HepG2 (cell line): Measurements from ENCODE around the gene PEX14. TPM values are rescaled to one million over a fixed set of nuclear protein-coding genes. Genes with fewer than 3 reads are reported as not detected.

Experiments used
- ATF3 ChIP-seq: sonication (generic); formaldehyde crosslinking; IDR thresholded peaks from 2 replicates; pipeline ENCODE4 v1.4.0; 2020; ENCODE audit warnings: missing genetic modification reagents
- DPF2 ChIP-seq: sonication (generic); formaldehyde crosslinking; IDR thresholded peaks from 2 replicates; pipeline ENCODE4 v1.4.0; 2020; ENCODE audit warnings: mild to moderate bottlenecking, low read depth, missing genetic modification reagents, borderline replicate concordance
- ESRRA ChIP-seq: sonication (generic); formaldehyde crosslinking; IDR thresholded peaks from 2 replicates; pipeline ENCODE4 v1.5.1; 2020; ENCODE audit warnings: mild to moderate bottlenecking, low read depth, missing genetic modification reagents
- GATAD1 ChIP-seq: IDR thresholded peaks from 2 replicates; pipeline ENCODE4 v1.6.1; 2016; ENCODE audit warnings: missing genetic modification reagents, missing compliant biosample characterization
- GTF2F1 ChIP-seq: fragments of 150-350 bp; IDR thresholded peaks from 2 replicates; pipeline ENCODE4 v1.6.1; 2014; ENCODE audit warnings: low read length
- IKZF5 ChIP-seq: IDR thresholded peaks from 2 replicates; pipeline ENCODE4 v1.6.1; 2018; ENCODE audit warnings: missing genetic modification reagents, mild to moderate bottlenecking, missing compliant biosample characterization
- JARID2 ChIP-seq: sonication (generic); formaldehyde crosslinking; IDR thresholded peaks from 2 replicates; pipeline ENCODE4 v1.8.1; 2023; ENCODE audit warnings: missing genetic modification reagents, inconsistent platforms; ENCODE audit not compliant: insufficient replicate concordance
- NFE2 ChIP-seq: sonication (generic); formaldehyde crosslinking; IDR thresholded peaks from 2 replicates; pipeline ENCODE4 v1.4.0; 2020; ENCODE audit warnings: missing genetic modification reagents
- POLR2G ChIP-seq: fragments of 200-400 bp; formaldehyde crosslinking; IDR thresholded peaks from 2 replicates; pipeline ENCODE4 v1.6.1; 2018; ENCODE audit warnings: mild to moderate bottlenecking, low read depth, low read length, moderate library complexity
- RFXAP ChIP-seq: sonication (generic); formaldehyde crosslinking; IDR thresholded peaks from 2 replicates; pipeline ENCODE4 v1.4.0; 2020; ENCODE audit warnings: missing genetic modification reagents, borderline replicate concordance
- TARDBP ChIP-seq: sonication (generic); formaldehyde crosslinking; IDR thresholded peaks from 2 replicates; pipeline ENCODE4 v1.8.0; 2022; ENCODE audit warnings: mild to moderate bottlenecking, missing genetic modification reagents
- TRIM22 ChIP-seq: fragments of 450-650 bp; IDR thresholded peaks from 2 replicates; pipeline ENCODE4 v1.6.1; 2017
- ZC3H13 ChIP-seq: sonication (generic); formaldehyde crosslinking; IDR thresholded peaks from 2 replicates; pipeline ENCODE4 v1.8.1; 2023; ENCODE audit warnings: mild to moderate bottlenecking, missing genetic modification reagents, moderate library complexity
- ZNF550 ChIP-seq: sonication (generic); formaldehyde crosslinking; IDR thresholded peaks from 2 replicates; pipeline ENCODE4 v1.4.0; 2020; ENCODE audit warnings: mild to moderate bottlenecking, missing genetic modification reagents, borderline replicate concordance
- ZNF577 ChIP-seq: sonication (generic); formaldehyde crosslinking; IDR thresholded peaks from 2 replicates; pipeline ENCODE4 v1.4.0; 2020; ENCODE audit warnings: mild to moderate bottlenecking, low read depth, missing genetic modification reagents, borderline replicate concordance
- polyA plus RNA-seq, 8 experiments: library from polyadenylated mRNA; depleted of rRNA in 3 of 8; stranded (reverse) in 7 of 8; unstranded in 1 of 8; fragments of >200 nt; fragmentation: Illumina TruSeq in 4 of 8; extraction: Trizol in 4 of 8; gene quantifications; 2 replicates each; pipeline versions ENCODE4 v1.2.1 to v1.2.3, GENCODE V29; 2011 to 2016; ENCODE audit warnings: low read depth in 4 of 8, missing spikeins in 1 of 8, mixed read lengths in 1 of 8; ENCODE audit not compliant: insufficient read depth in 1 of 8
- total RNA-seq, 5 experiments: library from RNA; depleted of rRNA; stranded (reverse); fragments of >200 nt; fragmentation: Illumina TruSeq; extraction: Trizol; gene quantifications; 2 replicates each; pipeline ENCODE4 v1.2.3, GENCODE V29; 2016; ENCODE audit warnings: low read depth in 1 of 5
- TF ChIP-seq, protein P1 (sequence below): sonication (generic); formaldehyde crosslinking; IDR thresholded peaks from 2 replicates; pipeline ENCODE4 v1.4.0; 2020; ENCODE audit warnings: missing genetic modification reagents
- TF ChIP-seq, protein P2 (sequence below): sonication (generic); formaldehyde crosslinking; IDR thresholded peaks from 2 replicates; pipeline ENCODE4 v1.4.0; 2020; ENCODE audit warnings: missing genetic modification reagents

PEX14 gene
- total and polyA plus RNA-seq, 2 of the 13 experiments (the other 11 are each of a cell fraction or from before 2014, with no cell fraction given) = 6.5 to 9.9 TPM

GRCh38 chr1:10472220-10473144 lies 2.3 kb upstream of the PEX14 start, which contains the start of gene DFFA (continued):
- TF ChIP-seq JARID2 (CRISPR knock-in tag) = peak; percentile 86
- TF ChIP-seq ZNF577 (CRISPR knock-in tag) = no peak
- no peak for TF ChIP-seq DPF2 (CRISPR knock-in tag)
- TF ChIP-seq GTF2F1 = 0 out of 2 replicates have a peak, but pooled peaks have one; percentile 24
- TF ChIP-seq ATF3 (CRISPR knock-in tag) = 0 out of 2 replicates have a peak, but pooled peaks have one; percentile 26
- TF ChIP-seq TARDBP (CRISPR knock-in tag) = peak; percentile 69
- TF ChIP-seq ZNF550 (CRISPR knock-in tag) = 0 out of 2 replicates have a peak, but pooled peaks have one; percentile 23
- TF ChIP-seq GATAD1 (CRISPR knock-in tag) = peak; percentile 94
- peak; percentile 60; the same call in 1 of the 2 replicates for TF ChIP-seq RFXAP (CRISPR knock-in tag)
- TF ChIP-seq TRIM22 = no peak
- TF ChIP-seq, protein P1, sequence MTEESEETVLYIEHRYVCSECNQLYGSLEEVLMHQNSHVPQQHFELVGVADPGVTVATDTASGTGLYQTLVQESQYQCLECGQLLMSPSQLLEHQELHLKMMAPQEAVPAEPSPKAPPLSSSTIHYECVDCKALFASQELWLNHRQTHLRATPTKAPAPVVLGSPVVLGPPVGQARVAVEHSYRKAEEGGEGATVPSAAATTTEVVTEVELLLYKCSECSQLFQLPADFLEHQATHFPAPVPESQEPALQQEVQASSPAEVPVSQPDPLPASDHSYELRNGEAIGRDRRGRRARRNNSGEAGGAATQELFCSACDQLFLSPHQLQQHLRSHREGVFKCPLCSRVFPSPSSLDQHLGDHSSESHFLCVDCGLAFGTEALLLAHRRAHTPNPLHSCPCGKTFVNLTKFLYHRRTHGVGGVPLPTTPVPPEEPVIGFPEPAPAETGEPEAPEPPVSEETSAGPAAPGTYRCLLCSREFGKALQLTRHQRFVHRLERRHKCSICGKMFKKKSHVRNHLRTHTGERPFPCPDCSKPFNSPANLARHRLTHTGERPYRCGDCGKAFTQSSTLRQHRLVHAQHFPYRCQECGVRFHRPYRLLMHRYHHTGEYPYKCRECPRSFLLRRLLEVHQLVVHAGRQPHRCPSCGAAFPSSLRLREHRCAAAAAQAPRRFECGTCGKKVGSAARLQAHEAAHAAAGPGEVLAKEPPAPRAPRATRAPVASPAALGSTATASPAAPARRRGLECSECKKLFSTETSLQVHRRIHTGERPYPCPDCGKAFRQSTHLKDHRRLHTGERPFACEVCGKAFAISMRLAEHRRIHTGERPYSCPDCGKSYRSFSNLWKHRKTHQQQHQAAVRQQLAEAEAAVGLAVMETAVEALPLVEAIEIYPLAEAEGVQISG (CRISPR knock-in tag) = peak; percentile 97
- TF ChIP-seq NFE2 (CRISPR knock-in tag) = no peak
- TF ChIP-seq, protein P2, sequence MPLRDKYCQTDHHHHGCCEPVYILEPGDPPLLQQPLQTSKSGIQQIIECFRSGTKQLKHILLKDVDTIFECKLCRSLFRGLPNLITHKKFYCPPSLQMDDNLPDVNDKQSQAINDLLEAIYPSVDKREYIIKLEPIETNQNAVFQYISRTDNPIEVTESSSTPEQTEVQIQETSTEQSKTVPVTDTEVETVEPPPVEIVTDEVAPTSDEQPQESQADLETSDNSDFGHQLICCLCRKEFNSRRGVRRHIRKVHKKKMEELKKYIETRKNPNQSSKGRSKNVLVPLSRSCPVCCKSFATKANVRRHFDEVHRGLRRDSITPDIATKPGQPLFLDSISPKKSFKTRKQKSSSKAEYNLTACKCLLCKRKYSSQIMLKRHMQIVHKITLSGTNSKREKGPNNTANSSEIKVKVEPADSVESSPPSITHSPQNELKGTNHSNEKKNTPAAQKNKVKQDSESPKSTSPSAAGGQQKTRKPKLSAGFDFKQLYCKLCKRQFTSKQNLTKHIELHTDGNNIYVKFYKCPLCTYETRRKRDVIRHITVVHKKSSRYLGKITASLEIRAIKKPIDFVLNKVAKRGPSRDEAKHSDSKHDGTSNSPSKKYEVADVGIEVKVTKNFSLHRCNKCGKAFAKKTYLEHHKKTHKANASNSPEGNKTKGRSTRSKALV (CRISPR knock-in tag) = no peak
- TF ChIP-seq POLR2G = peak; percentile 79
- TF ChIP-seq ESRRA (CRISPR knock-in tag) = peak; percentile 69; the same call in 1 of the 2 replicates
- no peak; the same call in 1 of the 2 replicates for TF ChIP-seq ZC3H13 (CRISPR knock-in tag)
- peak; percentile 83 for TF ChIP-seq IKZF5 (CRISPR knock-in tag)
